NB4 (cell line): ENCODE measurements around the gene LHFPL5.

Experiments used
- CTCF ChIP-seq: IDR thresholded peaks from one replicate; pipeline ENCODE4 v1.5.1; 2012; ENCODE audit warnings: low read depth, low read length
- MYC ChIP-seq: IDR thresholded peaks from 2 replicates; pipeline ENCODE4 v1.6.1; 2011; ENCODE audit warnings: low read depth, low read length
- POLR2A ChIP-seq: IDR thresholded peaks from 2 replicates; pipeline ENCODE4 v1.6.1; 2011; ENCODE audit warnings: mild to moderate bottlenecking; ENCODE audit not compliant: insufficient read length; ENCODE audit errors: extremely low read depth
- TF ChIP-seq, protein P1 (sequence below): IDR thresholded peaks from 2 replicates; pipeline ENCODE4 v1.6.1; 2011; ENCODE audit warnings: low read depth, low read length

DNA sequence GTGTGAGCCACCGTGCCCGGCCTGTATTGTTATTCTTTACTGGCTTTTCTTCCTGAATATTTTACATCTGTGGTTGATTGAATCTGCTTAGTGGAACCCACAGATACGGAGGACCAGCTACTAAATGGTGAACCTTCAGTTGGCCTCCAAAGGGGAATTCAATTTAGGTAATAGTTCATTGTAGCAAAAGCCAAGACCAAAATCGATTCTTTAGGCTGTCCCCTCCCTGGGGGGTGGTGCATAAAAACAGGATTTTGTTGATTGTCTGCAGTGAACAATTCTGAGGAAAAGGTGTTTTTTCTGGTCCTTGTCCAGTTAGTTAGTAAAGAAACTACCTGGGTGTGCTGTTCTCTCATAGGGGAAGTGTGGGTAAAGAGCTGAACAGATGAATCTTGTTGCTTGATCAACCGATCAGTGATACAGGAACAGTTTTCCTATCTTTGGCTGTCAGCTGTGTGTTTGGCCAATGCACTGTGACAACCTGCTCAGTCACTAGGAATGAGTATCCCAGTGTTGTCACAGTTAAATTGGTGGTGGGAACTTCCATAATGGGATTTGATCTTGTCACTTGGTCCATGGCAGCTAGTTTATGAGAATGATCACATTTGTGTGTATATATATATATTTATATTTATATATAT, 19.5 kb downstream of the LHFPL5 start:
- TF ChIP-seq CTCF (no peak), MYC (no peak), POLR2A (no peak)
- TF ChIP-seq, protein P1, sequence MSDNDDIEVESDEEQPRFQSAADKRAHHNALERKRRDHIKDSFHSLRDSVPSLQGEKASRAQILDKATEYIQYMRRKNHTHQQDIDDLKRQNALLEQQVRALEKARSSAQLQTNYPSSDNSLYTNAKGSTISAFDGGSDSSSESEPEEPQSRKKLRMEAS, result no peak
